Fibroblast of the conjunctiva (primary cell): ENCODE measurements around the gene SMIM29.
"Not testable (repeated sequence)": the region's sequence is repeated elsewhere in the genome, so short reads cannot be mapped to it uniquely, and the experiment has no call there.

Experiments used
- DNase-seq: peaks from one replicate; pipeline ENCODE4 v3.0.0-alpha.2; 2010; ENCODE audit warnings: low read depth

SMIM29 gene

GRCh38 chr6:34248727-34249468 is at the start of gene SMIM29:
TSS of gene SMIM29 (minus strand) at chr6:34249006. CDS start at chr6:34247791, 1,215 bp downstream.
- DNase-seq = peak; percentile 88

GRCh38 chr6:34295721-34296120 is 46.9 kb upstream of the SMIM29 start:
- no peak for DNase-seq

- no peak for DNase-seq
These were observed 44.1 kb upstream of the SMIM29 start for GRCh38 chr6:34292954-34293353.

GRCh38 chr6:34289137-34289536 is 40.3 kb upstream of the SMIM29 start:
- no peak for DNase-seq

GRCh38 chr6:34288581-34288980 is 39.8 kb upstream of the SMIM29 start:
- no peak for DNase-seq

GRCh38 chr6:34285448-34286164 is 36.8 kb upstream of the SMIM29 start:
- DNase-seq = no peak

GRCh38 chr6:34284563-34285447 is 36.0 kb upstream of the SMIM29 start:
- peak; percentile 87 for DNase-seq

- DNase-seq = no peak
These were observed 33.0 kb upstream of the SMIM29 start for GRCh38 chr6:34281702-34282334.

GRCh38 chr6:34280216-34280615 is 31.4 kb upstream of the SMIM29 start:
- no peak for DNase-seq

GRCh38 chr6:34278833-34279232 is 30.0 kb upstream of the SMIM29 start:
- DNase-seq = no peak

GRCh38 chr6:34277763-34278112 is 28.9 kb upstream of the SMIM29 start:
- DNase-seq = no peak

- no peak for DNase-seq
These were observed 28.3 kb upstream of the SMIM29 start for GRCh38 chr6:34276881-34277762.

- no peak for DNase-seq
These were observed 27.4 kb upstream of the SMIM29 start for GRCh38 chr6:34276191-34276590.

GRCh38 chr6:34275128-34275804 is 26.5 kb upstream of the SMIM29 start:
- DNase-seq = no peak

- no peak for DNase-seq
These were observed 25.3 kb upstream of the SMIM29 start for GRCh38 chr6:34274129-34274528.

- no peak for DNase-seq
These were observed 24.5 kb upstream of the SMIM29 start for GRCh38 chr6:34273242-34273805.

- DNase-seq = no peak
These were observed 23.5 kb upstream of the SMIM29 start for GRCh38 chr6:34272013-34272926.

GRCh38 chr6:34269658-34270341 is 21.0 kb upstream of the SMIM29 start:
- DNase-seq = not testable (repeated sequence)
